H9 (cell line): Measurements from ENCODE around the gene RALGAPA2. TPM values are rescaled to one million over a fixed set of nuclear protein-coding genes. Genes with fewer than 3 reads are reported as not detected.

Source experiments
- DNase-seq: peaks from one replicate; pipeline ENCODE4 v3.0.0-alpha.2; 2017
- H2AFZ ChIP-seq: one replicate; pipeline ENCODE4 v1.6.1; 2013; ENCODE audit warnings: mild to moderate bottlenecking, low read length, control low read depth, moderate library complexity
- H2AK5ac ChIP-seq: 2 replicates; pipeline ENCODE4 v1.6.1; 2013; ENCODE audit warnings: low read length, control low read depth, mixed read lengths; ENCODE audit not compliant: insufficient read length
- H2BK120ac ChIP-seq: one replicate; pipeline ENCODE4 v1.6.1; 2013; ENCODE audit warnings: low read depth, mild to moderate bottlenecking, low read length, control low read depth, inconsistent platforms; ENCODE audit not compliant: poor library complexity, severe bottlenecking
- H2BK12ac ChIP-seq: 2 replicates; pipeline ENCODE4 v1.6.1; 2013; ENCODE audit warnings: low read length, control low read depth, mixed read lengths, low read depth; ENCODE audit not compliant: insufficient read length
- H2BK15ac ChIP-seq: 2 replicates; pipeline ENCODE4 v1.6.1; 2013; ENCODE audit warnings: low read depth, low read length, control low read depth
- H2BK20ac ChIP-seq: one replicate; pipeline ENCODE4 v1.6.1; 2013; ENCODE audit warnings: low read depth, mild to moderate bottlenecking, low read length, control low read depth, inconsistent platforms; ENCODE audit not compliant: poor library complexity, severe bottlenecking
- H2BK5ac ChIP-seq: 2 replicates; pipeline ENCODE4 v1.6.1; 2013; ENCODE audit warnings: low read length, control low read depth, mixed read lengths; ENCODE audit not compliant: insufficient read length
- H3K14ac ChIP-seq: 2 replicates; pipeline ENCODE4 v1.6.1; 2013; ENCODE audit warnings: low read length, control low read depth; ENCODE audit not compliant: insufficient read depth
- H3K18ac ChIP-seq: 2 replicates; pipeline ENCODE4 v1.6.1; 2013; ENCODE audit warnings: low read depth, mild to moderate bottlenecking, mixed read lengths, low read length, control low read depth; ENCODE audit not compliant: insufficient read length
- H3K23ac ChIP-seq: 2 replicates; pipeline ENCODE4 v1.6.1; 2013; ENCODE audit warnings: low read length, control low read depth, mixed read lengths, low read depth; ENCODE audit not compliant: insufficient read length
- H3K23me2 ChIP-seq: 2 replicates; pipeline ENCODE4 v1.6.1; 2013; ENCODE audit warnings: low read depth, mild to moderate bottlenecking, mixed read lengths, low read length, control low read depth; ENCODE audit not compliant: insufficient read length, poor library complexity, severe bottlenecking
- H3K27ac ChIP-seq: 2 replicates; pipeline ENCODE4 v1.5.1; 2013; ENCODE audit warnings: low read length, control low read depth, mixed read lengths, low read depth; ENCODE audit not compliant: insufficient read length
- H3K27me3 ChIP-seq: 2 replicates; pipeline ENCODE4 v1.6.1; 2013; ENCODE audit warnings: low read length, control low read depth, inconsistent platforms; ENCODE audit not compliant: insufficient read depth
- H3K4ac ChIP-seq: 2 replicates; pipeline ENCODE4 v1.6.1; 2013; ENCODE audit warnings: low read depth, mild to moderate bottlenecking, control low read depth, inconsistent platforms, low read length, moderate library complexity
- H3K4me1 ChIP-seq: 2 replicates; pipeline ENCODE4 v1.6.1; 2013; ENCODE audit warnings: low read length, control low read depth, inconsistent platforms; ENCODE audit not compliant: insufficient read depth
- H3K4me2 ChIP-seq: 2 replicates; pipeline ENCODE4 v1.6.1; 2013; ENCODE audit warnings: low read length, control low read depth, mixed read lengths; ENCODE audit not compliant: insufficient read length, insufficient read depth
- H3K56ac ChIP-seq: 2 replicates; pipeline ENCODE4 v1.6.1; 2013; ENCODE audit warnings: low read depth, mild to moderate bottlenecking, mixed read lengths, low read length, control low read depth; ENCODE audit not compliant: insufficient read length
- H3K79me1 ChIP-seq: 2 replicates; pipeline ENCODE4 v1.6.1; 2013; ENCODE audit warnings: low read depth, mild to moderate bottlenecking, moderate library complexity, low read length, control low read depth, inconsistent platforms; ENCODE audit not compliant: insufficient read depth, poor library complexity, severe bottlenecking
- H3K79me2 ChIP-seq: 2 replicates; pipeline ENCODE4 v1.6.1; 2013; ENCODE audit warnings: low read length, control low read depth, inconsistent platforms; ENCODE audit not compliant: insufficient read depth
- H3K9ac ChIP-seq: 2 replicates; pipeline ENCODE4 v1.6.1; 2013; ENCODE audit warnings: low read length, control low read depth, mixed read lengths; ENCODE audit not compliant: insufficient read length; ENCODE audit errors: extremely low read depth
- H3K9me3 ChIP-seq: one replicate; pipeline ENCODE4 v1.6.1; 2013; ENCODE audit warnings: low read depth, low read length, inconsistent platforms; ENCODE audit not compliant: control insufficient read depth
- H3T11ph ChIP-seq: one replicate; pipeline ENCODE4 v1.6.1; 2013; ENCODE audit warnings: mild to moderate bottlenecking, low read length, control low read depth, inconsistent platforms
- H4K20me1 ChIP-seq: one replicate; pipeline ENCODE4 v1.6.1; 2013; ENCODE audit not compliant: control insufficient read depth, insufficient read length, insufficient read depth
- H4K5ac ChIP-seq: 2 replicates; pipeline ENCODE4 v1.6.1; 2013; ENCODE audit warnings: low read depth, mild to moderate bottlenecking, mixed read lengths, low read length, control low read depth; ENCODE audit not compliant: insufficient read length
- H4K8ac ChIP-seq: replicated peaks from 2 replicates; pipeline ENCODE4 v1.6.1; 2013; ENCODE audit warnings: low read length, control low read depth, mixed read lengths, low read depth; ENCODE audit not compliant: insufficient read length
- H4K91ac ChIP-seq: 2 replicates; pipeline ENCODE4 v1.6.1; 2013; ENCODE audit warnings: low read depth, mild to moderate bottlenecking, moderate library complexity, mixed read lengths, low read length, control low read depth; ENCODE audit not compliant: insufficient read length
- H3K27ac Mint-ChIP-seq, 3 experiments: 2 replicates in 2 of 3; 3 replicates in 1 of 3; pipeline ENCODE4 v1.8.0; 2020 to 2021; ENCODE audit warnings: mixed read lengths in 3 of 3, mild to moderate bottlenecking in 1 of 3, moderate library complexity in 1 of 3
- H3K27me3 Mint-ChIP-seq: 2 replicates; pipeline ENCODE4 v1.8.0; 2021; ENCODE audit warnings: low read depth, mild to moderate bottlenecking, moderate library complexity, mixed read lengths
- H3K36me3 Mint-ChIP-seq, 3 experiments: 2 replicates in 2 of 3; 3 replicates in 1 of 3; pipeline ENCODE4 v1.8.0; 2020 to 2021; ENCODE audit warnings: low read depth in 3 of 3, mixed read lengths in 3 of 3; ENCODE audit not compliant: insufficient read depth in 1 of 3
- H3K4me1 Mint-ChIP-seq, 2 experiments: 2 replicates each; pipeline ENCODE4 v1.8.0; 2020; ENCODE audit warnings: mixed read lengths in 2 of 2
- H3K4me3 Mint-ChIP-seq, 2 experiments: 2 replicates in 1 of 2; 3 replicates in 1 of 2; pipeline ENCODE4 v1.8.0; 2020 to 2021; ENCODE audit warnings: mild to moderate bottlenecking in 2 of 2, mixed read lengths in 2 of 2, moderate library complexity in 1 of 2
- H3K9me3 Mint-ChIP-seq, 2 experiments: 2 replicates in 1 of 2; 3 replicates in 1 of 2; pipeline ENCODE4 v1.8.0; 2020; ENCODE audit warnings: mild to moderate bottlenecking in 2 of 2, mixed read lengths in 2 of 2, moderate library complexity in 1 of 2
- WGBS: extraction: QIAGEN DNeasy Blood & Tissue Kit; methylation state at CpG from one replicate; pipeline ENCODE4 v1.1.7; 2013; ENCODE audit warnings: missing lambda C conversion rate, low lambda C conversion rate, mixed read lengths; ENCODE audit not compliant: insufficient read length; ENCODE audit errors: extremely low coverage; 5-methylcytosine and 5-hydroxymethylcytosine counted together
- total RNA-seq: library from RNA; stranded (reverse); gene quantifications from 2 replicates; pipeline ENCODE4 v1.2.1, GENCODE V29; 2021
- TF ChIP-seq, protein P1 (sequence below): fragments of 200-600 bp; sonication (generic); conservative IDR thresholded peaks from 3 replicates; pipeline ENCODE4 v1.8.0; 2021; ENCODE audit warnings: antibody characterized with exemption, mild to moderate bottlenecking

Gene RALGAPA2
- total RNA-seq, 1 experiment from 2014 or later, result 16.6 TPM

- H3K9ac ChIP-seq, result no peak overlapping the region
- H3T11ph ChIP-seq, result no peak overlapping the region
- H2AFZ ChIP-seq, result no peak overlapping the region
- no peak overlapping the region for H2BK20ac ChIP-seq
- H3K23me2 ChIP-seq, result no peaks in the 10 kb centered on the region
- no peaks in the 10 kb centered on the region for H4K20me1 ChIP-seq
- H3K79me2 ChIP-seq, result no peaks in the 10 kb centered on the region
- DNase-seq, result no peak
- H3K36me3 Mint-ChIP-seq, result no peaks in the 10 kb centered on the region
- H3K27ac ChIP-seq, result no peak overlapping the region
- no peaks in the 10 kb centered on the region for H3K9me3 ChIP-seq
- no CpG with 5 or more reads among the region's 5 CpGs for WGBS
- no peak overlapping the region for H3K4ac ChIP-seq
- peaks cover 4% of the 10 kb centered on the region; the same call in 1 of the 2 replicates for H3K4me1 ChIP-seq
- H3K14ac ChIP-seq, result no peak overlapping the region
- no peak overlapping the region for H4K91ac ChIP-seq
- H2AK5ac ChIP-seq, result no peak overlapping the region
- H3K79me1 ChIP-seq, result no peaks in the 10 kb centered on the region
- H3K4me2 ChIP-seq, result no peak overlapping the region
- TF ChIP-seq, protein P1, sequence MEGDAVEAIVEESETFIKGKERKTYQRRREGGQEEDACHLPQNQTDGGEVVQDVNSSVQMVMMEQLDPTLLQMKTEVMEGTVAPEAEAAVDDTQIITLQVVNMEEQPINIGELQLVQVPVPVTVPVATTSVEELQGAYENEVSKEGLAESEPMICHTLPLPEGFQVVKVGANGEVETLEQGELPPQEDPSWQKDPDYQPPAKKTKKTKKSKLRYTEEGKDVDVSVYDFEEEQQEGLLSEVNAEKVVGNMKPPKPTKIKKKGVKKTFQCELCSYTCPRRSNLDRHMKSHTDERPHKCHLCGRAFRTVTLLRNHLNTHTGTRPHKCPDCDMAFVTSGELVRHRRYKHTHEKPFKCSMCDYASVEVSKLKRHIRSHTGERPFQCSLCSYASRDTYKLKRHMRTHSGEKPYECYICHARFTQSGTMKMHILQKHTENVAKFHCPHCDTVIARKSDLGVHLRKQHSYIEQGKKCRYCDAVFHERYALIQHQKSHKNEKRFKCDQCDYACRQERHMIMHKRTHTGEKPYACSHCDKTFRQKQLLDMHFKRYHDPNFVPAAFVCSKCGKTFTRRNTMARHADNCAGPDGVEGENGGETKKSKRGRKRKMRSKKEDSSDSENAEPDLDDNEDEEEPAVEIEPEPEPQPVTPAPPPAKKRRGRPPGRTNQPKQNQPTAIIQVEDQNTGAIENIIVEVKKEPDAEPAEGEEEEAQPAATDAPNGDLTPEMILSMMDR, result no peak
- no peak overlapping the region for H3K4me3 Mint-ChIP-seq
- no peak overlapping the region for H4K8ac ChIP-seq
- H3K9me3 Mint-ChIP-seq, result no peaks in the 10 kb centered on the region
- H3K4me1 Mint-ChIP-seq, result peaks cover 20% of the 10 kb centered on the region in 2 experiments
- H3K56ac ChIP-seq, result no peak overlapping the region
- no peak overlapping the region for H3K23ac ChIP-seq
- H2BK15ac ChIP-seq, result no peak overlapping the region
- no peak overlapping the region for H4K5ac ChIP-seq
- no peak overlapping the region for H2BK120ac ChIP-seq
- no peak overlapping the region for H2BK12ac ChIP-seq
- no peak overlapping the region for H3K27ac Mint-ChIP-seq
- H3K18ac ChIP-seq, result no peak overlapping the region
- no peaks in the 10 kb centered on the region for H3K27me3 ChIP-seq
- no peaks in the 10 kb centered on the region for H3K27me3 Mint-ChIP-seq
- H2BK5ac ChIP-seq, result no peak overlapping the region
Observed at GRCh38 chr20:20446425-20447015, 265.9 kb downstream of the RALGAPA2 start.
